Heart left ventricle (tissue), 13 donors: ENCODE data around the gene TBC1D5.

Source experiments
- CTCF ChIP-seq, 12 donors: fragments of 200-600 bp; sonication (generic) in 4 of 12; IDR thresholded peaks; one replicate each; pipeline versions ENCODE4 v1.5.0 to v1.8.0; 2018 to 2022; ENCODE audit warnings: antibody characterized with exemption in 12 of 12, mild to moderate bottlenecking in 5 of 12
- POLR2A ChIP-seq, 2 donors: fragments of 450-650 bp; IDR thresholded peaks; one replicate each; pipeline ENCODE4 v1.6.1; 2017; ENCODE audit warnings: antibody characterized with exemption in 2 of 2, mild to moderate bottlenecking in 2 of 2, moderate library complexity in 2 of 2
- donor health status: ischemic (EF 13 %, LVEDD 7.1; RV severe dilation, severe dysfunction).
- donor health status: DM: no; HTN: yes; CAD: no.
- donor health status: DM: no; HTN: no; CAD: no.
- donor health status: ischemic (EF 25% LVEDD 6.9; RV normal size, moderate dysfunction).
- donor health status: ischemic (EF 25% LVEDD 5.7; RV mildly dilated, moderate dysfunction).
- donor health status: ischemic (EF 35%, LVEDD 5.7; RV mildly dilated, moderate dysfunction).
- donor health status: nonischemic (EF 11% LVEDD 7.7; RV severe dilation, severe dysfunction).
- donor health status: DM: yes; HTN: yes; CAD: no.
- donor health status: PGD.
- donor health status: ischemic (EF 29% LVEDD 5.4; RV normal size, mild dysfunction).
- donor health status: nonischemic (EF 23%, LVEDD 6.1; RV moderate dilation, normal function).

GRCh38 chr3:17580901-17581300, 161.5 kb downstream of the TBC1D5 start:
- no peak for TF ChIP-seq CTCF (IDR thresholded peaks at IDR 0.05)
- TF ChIP-seq POLR2A (IDR thresholded peaks at IDR 0.05) = no peak
